Stimulated activated naive CD8-positive, alpha-beta T cell treated with anti-CD3 and anti-CD28 coated beads, Interleukin-15, Interleukin-2, amounts not matched to agents 100 U/mL and 50 U/mL, for 24 hours (primary cell): Measurements from ENCODE around the gene LRRTM1.

Experiments used
- ATAC-seq: fragments of 150-1000 bp; cut with Tn5 transposase; one replicate; pipeline ENCODE4 v1.10.0; 2021
- DNase-seq: peaks from one replicate; pipeline ENCODE4 v3.0.0; 2021

Gene LRRTM1

GRCh38 chr2:80302314-80303005 lies 2.1 kb downstream of the LRRTM1 start:
- no peak for DNase-seq
- no peak for ATAC-seq

GRCh38 chr2:80302001-80302313 lies 2.6 kb downstream of the LRRTM1 start:
- no peak for DNase-seq
- no peak for ATAC-seq

GRCh38 chr2:80300954-80301353 lies 3.6 kb downstream of the LRRTM1 start:
- ATAC-seq (no peak), DNase-seq (no peak)

GRCh38 chr2:80300346-80300745 lies 4.2 kb downstream of the LRRTM1 start:
- ATAC-seq (no peak), DNase-seq (no peak)

GRCh38 chr2:80299661-80300060 lies 4.9 kb downstream of the LRRTM1 start:
- ATAC-seq (no peak), DNase-seq (no peak)

- ATAC-seq (no peak), DNase-seq (no peak)
These were observed 5.6 kb downstream of the LRRTM1 start for GRCh38 chr2:80298954-80299353.

GRCh38 chr2:80293039-80293438 lies 11.5 kb downstream of the LRRTM1 start:
- DNase-seq (no peak), ATAC-seq (no peak)

GRCh38 chr2:80292474-80292873 lies 12.1 kb downstream of the LRRTM1 start:
- ATAC-seq = no peak
- no peak for DNase-seq

GRCh38 chr2:80291656-80292055 lies 12.9 kb downstream of the LRRTM1 start:
- ATAC-seq (no peak), DNase-seq (no peak)

- no peak for DNase-seq
- no peak for ATAC-seq
These were observed 16.0 kb downstream of the LRRTM1 start for GRCh38 chr2:80288576-80288975.

GRCh38 chr2:80281049-80281448 lies 23.5 kb downstream of the LRRTM1 start:
- DNase-seq (no peak), ATAC-seq (no peak)

- ATAC-seq (no peak), DNase-seq (no peak)
These were observed 24.0 kb downstream of the LRRTM1 start for GRCh38 chr2:80280598-80280997.

GRCh38 chr2:80269806-80270205 lies 34.7 kb downstream of the LRRTM1 start:
- ATAC-seq (no peak), DNase-seq (no peak)

- DNase-seq (no peak), ATAC-seq (no peak)
These were observed 38.3 kb downstream of the LRRTM1 start for GRCh38 chr2:80266231-80266630.

GRCh38 chr2:80259292-80259691 lies 45.3 kb downstream of the LRRTM1 start:
- DNase-seq = no peak
- ATAC-seq = no peak

- no peak for DNase-seq
- ATAC-seq = no peak
These were observed 45.8 kb downstream of the LRRTM1 start for GRCh38 chr2:80258793-80259192.

- DNase-seq = no peak
- ATAC-seq = no peak
These were observed 46.2 kb downstream of the LRRTM1 start for GRCh38 chr2:80258341-80258740.

GRCh38 chr2:80257450-80257849 lies 47.1 kb downstream of the LRRTM1 start:
- ATAC-seq (no peak), DNase-seq (no peak)

GRCh38 chr2:80256782-80257167 lies 47.8 kb downstream of the LRRTM1 start:
- no peak for DNase-seq
- no peak for ATAC-seq

- no peak for ATAC-seq
- no peak for DNase-seq
These were observed 48.4 kb downstream of the LRRTM1 start for GRCh38 chr2:80255918-80256781.

- DNase-seq = no peak
- ATAC-seq = no peak
These were observed 52.1 kb downstream of the LRRTM1 start for GRCh38 chr2:80252294-80252986.
